ENCODE data around the gene PLEKHN1.
A peak's percentile ranks its signal among the peaks of the same experiment; 100 is the strongest.

GRCh38 chr1:1014799-1015681, 48.8 kb downstream of the PLEKHN1 start:
- TF ChIP-seq CTCF (conservative IDR thresholded peaks at IDR 0.05 in 1 of 2, IDR thresholded peaks at IDR 0.05 in 1 of 2; ENCODE audit: extremely low read depth in 1 of 2, insufficient read depth in 1 of 2, low read depth in 1 of 2, low read length in 2 of 2) (peak; percentile 24 to 51), EZH2 (IDR thresholded peaks at IDR 0.05; ENCODE audit: borderline replicate concordance, low read length) (no peak)

Measured in mammary epithelial cell (primary cell).